A549 (cell line): ENCODE measurements around the gene BZW1.

Experiments
- BHLHE40 ChIP-seq: IDR thresholded peaks from 2 replicates; pipeline ENCODE4 v1.6.1; 2012; ENCODE audit warnings: low read depth, low read length, inconsistent platforms
- CEBPB ChIP-seq, 2 experiments: fragments of >200 bp in 1 of 2; sonication (Bioruptor Twin) in 1 of 2; formaldehyde crosslinking in 1 of 2; IDR thresholded peaks; 2 replicates each; pipeline ENCODE4 v1.6.1; 2012 to 2016
- CTCF ChIP-seq: fragments of >200 bp; sonication (Bioruptor Twin); formaldehyde crosslinking; IDR thresholded peaks from 3 replicates; pipeline ENCODE4 v1.5.1; 2016
- ELK1 ChIP-seq: fragments of 150-350 bp; IDR thresholded peaks from 2 replicates; pipeline ENCODE4 v1.6.1; 2014; ENCODE audit warnings: low read depth, mild to moderate bottlenecking, low read length
- HEYL ChIP-seq: fragments of 250-450 bp; sonication (Bioruptor Pico); IDR thresholded peaks from 2 replicates; pipeline ENCODE4 v1.8.0; 2021; ENCODE audit warnings: mild to moderate bottlenecking, moderate library complexity
- JUNB ChIP-seq: fragments of >200 bp; sonication (Bioruptor Twin); formaldehyde crosslinking; IDR thresholded peaks from 2 replicates; pipeline ENCODE4 v1.6.1; 2016
- PBX3 ChIP-seq: IDR thresholded peaks from 2 replicates; pipeline ENCODE4 v1.6.1; 2012
- USF2 ChIP-seq: fragments of 450-650 bp; IDR thresholded peaks from 2 replicates; pipeline ENCODE4 v1.6.1; 2014; ENCODE audit warnings: antibody characterized with exemption
- ZSCAN20 ChIP-seq: fragments of 250-450 bp; sonication (Bioruptor Pico); IDR thresholded peaks from 2 replicates; pipeline ENCODE4 v1.8.0; 2022; ENCODE audit warnings: mild to moderate bottlenecking, moderate library complexity

- TF ChIP-seq ZSCAN20 (CRISPR knock-in tag) (no peak), CTCF (no peak), USF2 (no peak), PBX3 (no peak), ELK1 (no peak), HEYL (no peak), BHLHE40 (no peak), CEBPB (IDR thresholded peaks at IDR 0.05) (no peak), JUNB (no peak)
Observed at GRCh38 chr2:200773083-200773482, 38.6 kb upstream of the BZW1 start.
